ENCODE results near the gene ABCB8. TPM values are rescaled to one million over a fixed set of nuclear protein-coding genes. Genes with fewer than 3 reads are reported as not detected.

Gene ABCB8
- total and polyA plus RNA-seq, 2 experiments from 2014 or later, result 29.6 to 31.6 TPM

- Histone ChIP-seq H3K27me3 (replicated peaks; ENCODE audit: insufficient read depth) (no peaks in the 10 kb centered on the region; the same call in 1 of the 2 replicates), H3K9me3 (ENCODE audit: low read depth) (no peaks in the 10 kb centered on the region), H3K79me2 (ENCODE audit: insufficient read depth) (no peaks in the 10 kb centered on the region), H3K9ac (no peak overlapping the region), H3K4me1 (ENCODE audit: insufficient read depth) (no peaks in the 10 kb centered on the region), H3K27ac (no peak overlapping the region), H3K9me2 (ENCODE audit: insufficient read depth) (no peaks in the 10 kb centered on the region), H3K4me3 (no peak overlapping the region), H2AFZ (no peak overlapping the region), H3F3A (ENCODE audit: insufficient read depth) (no peaks in the 10 kb centered on the region), H3K4me2 (ENCODE audit: unreplicated experiment) (no peak overlapping the region), H3K36me3 (ENCODE audit: low read depth) (no peaks in the 10 kb centered on the region), H4K20me1 (ENCODE audit: insufficient read depth) (no peaks in the 10 kb centered on the region)
- WGBS, 2 experiments (ENCODE audit: low coverage in 1 of 2, low lambda C conversion rate in 2 of 2, missing lambda C conversion rate in 2 of 2), result 11 to 14% methylated on average over 22 to 31 of the region's 31 CpGs
- peak; percentile 43 for DNase-seq
- in situ Hi-C loops (cut with MboI), result loop anchor here (5.0 kb wide), 1 partner anchor 86 kb away; no protein-coding TSS in a partner anchor
- TF ChIP-seq EZH2phosphoT487 (IDR thresholded peaks at IDR 0.05; ENCODE audit: insufficient read depth, low read depth) (no peak), EZH2 (IDR thresholded peaks at IDR 0.05; ENCODE audit: insufficient read depth, poor library complexity, severe bottlenecking) (no peak)
Measured at GRCh38 chr7:150988230-150989226, 39.7 kb upstream of the ABCB8 start.

DNA sequence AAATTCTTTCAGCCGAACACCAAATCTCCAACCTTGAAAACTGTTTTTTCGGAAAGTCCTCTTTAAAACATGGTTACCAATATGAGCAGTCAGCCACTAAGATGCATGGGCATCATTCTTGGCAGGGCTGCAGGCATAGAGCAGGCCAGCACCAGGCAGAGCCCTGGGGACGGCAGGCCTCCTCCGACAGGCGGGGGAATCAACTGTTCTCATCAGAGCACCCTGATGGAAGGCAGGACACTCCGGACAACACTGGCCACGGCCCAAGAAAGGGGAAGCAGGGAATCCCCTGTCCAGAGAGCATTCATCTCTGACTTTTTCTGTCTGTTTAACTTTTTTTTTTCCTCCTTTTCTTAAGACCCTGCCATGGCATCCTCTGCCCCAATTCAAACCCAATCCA is 38.8 kb upstream of the ABCB8 start:
- 52 to 57% methylated on average over 7 of the region's 7 CpGs for WGBS, 2 experiments (ENCODE audit: low coverage in 1 of 2, low lambda C conversion rate in 2 of 2, missing lambda C conversion rate in 2 of 2)

GRCh38 chr7:150990416-150991186 is 37.6 kb upstream of the ABCB8 start, which contains the start of gene NOS3:
Gene NOS3 (plus strand): TSS chr7:150991017. CDS start chr7:150993804, 2,787 bp downstream.
- in situ Hi-C loops (cut with MboI), result loop anchor here (10.0 kb wide), 1 partner anchor 64 kb away; the partner anchor contains the start of genes CDK5 and SLC4A2
- H3K27me3 ChIP-seq (replicated peaks; ENCODE audit: insufficient read depth), result no peaks in the 10 kb centered on the region; the same call in 1 of the 2 replicates
- WGBS, 2 experiments (ENCODE audit: low coverage in 1 of 2, low lambda C conversion rate in 2 of 2, missing lambda C conversion rate in 2 of 2), result 73 to 75% methylated on average over 12 of the region's 12 CpGs
- no peaks in the 10 kb centered on the region for H3F3A ChIP-seq (ENCODE audit: insufficient read depth)
- TF ChIP-seq EZH2phosphoT487 (IDR thresholded peaks at IDR 0.05; ENCODE audit: insufficient read depth, low read depth), result no peak
- TF ChIP-seq EZH2 (IDR thresholded peaks at IDR 0.05; ENCODE audit: insufficient read depth, poor library complexity, severe bottlenecking), result no peak
- H3K4me1 ChIP-seq (ENCODE audit: insufficient read depth), result no peaks in the 10 kb centered on the region
- H3K4me2 ChIP-seq (ENCODE audit: unreplicated experiment), result no peak within 1 kb of the TSS
- DNase-seq, result peak; percentile 28
- no peaks in the 10 kb centered on the region for H4K20me1 ChIP-seq (ENCODE audit: insufficient read depth)
- no peaks in the 10 kb centered on the region for H3K79me2 ChIP-seq (ENCODE audit: insufficient read depth)
- H3K9me3 ChIP-seq (ENCODE audit: low read depth), result no peaks in the 10 kb centered on the region
- no peak within 1 kb of the TSS for H2AFZ ChIP-seq
- H3K9ac ChIP-seq, result no peak within 1 kb of the TSS
- H3K9me2 ChIP-seq (ENCODE audit: insufficient read depth), result no peaks in the 10 kb centered on the region
- no peak within 1 kb of the TSS for H3K27ac ChIP-seq
- no peaks in the 10 kb centered on the region for H3K36me3 ChIP-seq (ENCODE audit: low read depth)
- no peak within 1 kb of the TSS for H3K4me3 ChIP-seq

More for the DNA sequence above, 38.8 kb upstream of the ABCB8 start:
- H3K36me3 ChIP-seq (ENCODE audit: low read depth), result no peaks in the 10 kb centered on the region
- no peak overlapping the region for H3K4me3 ChIP-seq
- no peak for DNase-seq
- no peaks in the 10 kb centered on the region for H3K9me2 ChIP-seq (ENCODE audit: insufficient read depth)
- in situ Hi-C loops (cut with MboI), result loop anchor here (5.0 kb wide), 1 partner anchor 87 kb away; no protein-coding TSS in a partner anchor
- H3F3A ChIP-seq (ENCODE audit: insufficient read depth), result no peaks in the 10 kb centered on the region
- H3K4me1 ChIP-seq (ENCODE audit: insufficient read depth), result no peaks in the 10 kb centered on the region
- H3K27me3 ChIP-seq (replicated peaks; ENCODE audit: insufficient read depth), result no peaks in the 10 kb centered on the region; the same call in 1 of the 2 replicates
- no peak overlapping the region for H3K9ac ChIP-seq
- H2AFZ ChIP-seq, result no peak overlapping the region
- H3K27ac ChIP-seq, result no peak overlapping the region
- no peaks in the 10 kb centered on the region for H4K20me1 ChIP-seq (ENCODE audit: insufficient read depth)
- no peak overlapping the region for H3K4me2 ChIP-seq (ENCODE audit: unreplicated experiment)
- H3K79me2 ChIP-seq (ENCODE audit: insufficient read depth), result no peaks in the 10 kb centered on the region
- TF ChIP-seq EZH2phosphoT487 (IDR thresholded peaks at IDR 0.05; ENCODE audit: insufficient read depth, low read depth), result no peak
- no peak for TF ChIP-seq EZH2 (IDR thresholded peaks at IDR 0.05; ENCODE audit: insufficient read depth, poor library complexity, severe bottlenecking)
- H3K9me3 ChIP-seq (ENCODE audit: low read depth), result no peaks in the 10 kb centered on the region
